Measurements from ENCODE around the gene BCKDHB.

- TF ChIP-seq FOXK2 (IDR thresholded peaks at IDR 0.05) (no peak), SUZ12 (IDR thresholded peaks at IDR 0.05) (no peak)
- TF ChIP-seq, protein P1, sequence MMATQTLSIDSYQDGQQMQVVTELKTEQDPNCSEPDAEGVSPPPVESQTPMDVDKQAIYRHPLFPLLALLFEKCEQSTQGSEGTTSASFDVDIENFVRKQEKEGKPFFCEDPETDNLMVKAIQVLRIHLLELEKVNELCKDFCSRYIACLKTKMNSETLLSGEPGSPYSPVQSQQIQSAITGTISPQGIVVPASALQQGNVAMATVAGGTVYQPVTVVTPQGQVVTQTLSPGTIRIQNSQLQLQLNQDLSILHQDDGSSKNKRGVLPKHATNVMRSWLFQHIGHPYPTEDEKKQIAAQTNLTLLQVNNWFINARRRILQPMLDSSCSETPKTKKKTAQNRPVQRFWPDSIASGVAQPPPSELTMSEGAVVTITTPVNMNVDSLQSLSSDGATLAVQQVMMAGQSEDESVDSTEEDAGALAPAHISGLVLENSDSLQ (IDR thresholded peaks at IDR 0.05) = no peak
These were observed 49.8 kb downstream of the BCKDHB start for GRCh38 chr6:80156221-80156620.
